OCI-LY7 (cell line): ENCODE data around the gene GAK. TPM values are rescaled to one million over a fixed set of nuclear protein-coding genes. Genes with fewer than 3 reads are reported as not detected.

Experiments
- BruUV-seq: library from RNA; stranded (reverse); fragments of 400-500 nt; replicated peaks from 2 replicates; lab custom pipeline; 2021; lab: Mats Ljungman, UMichigan
- CTCF ChIA-PET: fragments of 300-600 bp; sonication (Branson Sonifier 250); formaldehyde crosslinking; loops from one replicate; lab custom pipeline; 2022; ENCODE audit warnings: antibody characterized with exemption; ENCODE audit not compliant: unreplicated experiment; lab: Charles Lee
- POLR2A ChIA-PET: fragments of 300-600 bp; sonication (Branson Sonifier 250); formaldehyde crosslinking; loops from one replicate; lab custom pipeline; 2022; ENCODE audit warnings: antibody characterized with exemption; lab: Charles Lee
- DNase-seq: peaks from one replicate; pipeline ENCODE4 v3.0.0-alpha.2; 2015; ENCODE audit warnings: low spot score
- H2AFZ ChIP-seq: fragments of 200-600 bp; sonication (generic), shearing (Covaris generic); 2 replicates; pipeline ENCODE4 v1.6.1; 2014; ENCODE audit warnings: mild to moderate bottlenecking, antibody characterized with exemption, low read length, moderate library complexity
- H3K27ac ChIP-seq: fragments of 200-600 bp; sonication (generic); 2 replicates; pipeline ENCODE4 v1.5.1; 2014; ENCODE audit warnings: mixed run types, low read depth, mild to moderate bottlenecking, moderate library complexity, low read length, inconsistent platforms; ENCODE audit not compliant: poor library complexity, severe bottlenecking
- H3K36me3 ChIP-seq: fragments of 200-600 bp; sonication (generic); 2 replicates; pipeline ENCODE4 v1.6.1; 2014; ENCODE audit warnings: mild to moderate bottlenecking, antibody characterized with exemption, low read length, moderate library complexity, mixed read lengths; ENCODE audit not compliant: insufficient read depth
- H3K4me1 ChIP-seq: fragments of 200-600 bp; sonication (generic); 2 replicates; pipeline ENCODE4 v1.5.1; 2014; ENCODE audit warnings: mild to moderate bottlenecking, low read length; ENCODE audit not compliant: insufficient read depth, poor library complexity, severe bottlenecking
- H3K4me2 ChIP-seq: fragments of 200-600 bp; sonication (generic); 2 replicates; pipeline ENCODE4 v1.6.1; 2014; ENCODE audit warnings: mild to moderate bottlenecking, low read length
- H3K4me3 ChIP-seq: fragments of 200-600 bp; sonication (generic); 2 replicates; pipeline ENCODE4 v1.5.1; 2014; ENCODE audit warnings: mild to moderate bottlenecking, low read depth, low read length; ENCODE audit not compliant: poor library complexity, severe bottlenecking
- H3K79me2 ChIP-seq: fragments of 200-600 bp; sonication (generic); 2 replicates; pipeline ENCODE4 v1.6.1; 2016; ENCODE audit warnings: low read depth, mild to moderate bottlenecking, low read length, moderate library complexity, mixed read lengths; ENCODE audit not compliant: insufficient read depth
- H3K9me2 ChIP-seq: fragments of 200-600 bp; sonication (generic); 2 replicates; pipeline ENCODE4 v1.6.1; 2016; ENCODE audit warnings: mild to moderate bottlenecking, low read length, mixed read lengths; ENCODE audit not compliant: insufficient read depth
- H3K9me3 ChIP-seq: fragments of 200-600 bp; sonication (generic); 2 replicates; pipeline ENCODE4 v1.6.1; 2014; ENCODE audit warnings: mild to moderate bottlenecking, mixed run types, low read length, mixed read lengths
- H4K20me1 ChIP-seq: fragments of 200-600 bp; sonication (generic); 2 replicates; pipeline ENCODE4 v1.6.1; 2014; ENCODE audit warnings: mild to moderate bottlenecking, antibody characterized with exemption, low read length, moderate library complexity, mixed read lengths; ENCODE audit not compliant: insufficient read depth
- CTCF ChIP-seq: fragments of 200-600 bp; sonication (generic); conservative IDR thresholded peaks from 2 replicates; pipeline ENCODE4 v1.5.1; 2014; ENCODE audit warnings: mild to moderate bottlenecking, antibody characterized with exemption, low read length, moderate library complexity, mixed read lengths
- EZH2phosphoT487 ChIP-seq: fragments of 200-600 bp; sonication (generic); IDR thresholded peaks from 2 replicates; pipeline ENCODE4 v1.6.1; 2018; ENCODE audit warnings: low read depth, borderline replicate concordance, mild to moderate bottlenecking, mixed run types, antibody characterized with exemption, low read length, moderate library complexity, mixed read lengths
- intact Hi-C: fragments of 100-400 bp; cut with micrococcal nuclease; formaldehyde crosslinking; loops from one replicate; pipeline ENCODE4 v1.10.0; 2022; ENCODE audit not compliant: unreplicated experiment
- total RNA-seq, 2 experiments: library from RNA; depleted of rRNA in 1 of 2; stranded (reverse); fragments of >200 nt in 1 of 2; shearing (Covaris generic) in 1 of 2; gene quantifications; 2 replicates each; pipeline ENCODE4 v1.2.3, GENCODE V29; 2014 to 2022

GAK gene
- total RNA-seq, 2 experiments from 2014 or later, result 86.1 to 107 TPM

DNA sequence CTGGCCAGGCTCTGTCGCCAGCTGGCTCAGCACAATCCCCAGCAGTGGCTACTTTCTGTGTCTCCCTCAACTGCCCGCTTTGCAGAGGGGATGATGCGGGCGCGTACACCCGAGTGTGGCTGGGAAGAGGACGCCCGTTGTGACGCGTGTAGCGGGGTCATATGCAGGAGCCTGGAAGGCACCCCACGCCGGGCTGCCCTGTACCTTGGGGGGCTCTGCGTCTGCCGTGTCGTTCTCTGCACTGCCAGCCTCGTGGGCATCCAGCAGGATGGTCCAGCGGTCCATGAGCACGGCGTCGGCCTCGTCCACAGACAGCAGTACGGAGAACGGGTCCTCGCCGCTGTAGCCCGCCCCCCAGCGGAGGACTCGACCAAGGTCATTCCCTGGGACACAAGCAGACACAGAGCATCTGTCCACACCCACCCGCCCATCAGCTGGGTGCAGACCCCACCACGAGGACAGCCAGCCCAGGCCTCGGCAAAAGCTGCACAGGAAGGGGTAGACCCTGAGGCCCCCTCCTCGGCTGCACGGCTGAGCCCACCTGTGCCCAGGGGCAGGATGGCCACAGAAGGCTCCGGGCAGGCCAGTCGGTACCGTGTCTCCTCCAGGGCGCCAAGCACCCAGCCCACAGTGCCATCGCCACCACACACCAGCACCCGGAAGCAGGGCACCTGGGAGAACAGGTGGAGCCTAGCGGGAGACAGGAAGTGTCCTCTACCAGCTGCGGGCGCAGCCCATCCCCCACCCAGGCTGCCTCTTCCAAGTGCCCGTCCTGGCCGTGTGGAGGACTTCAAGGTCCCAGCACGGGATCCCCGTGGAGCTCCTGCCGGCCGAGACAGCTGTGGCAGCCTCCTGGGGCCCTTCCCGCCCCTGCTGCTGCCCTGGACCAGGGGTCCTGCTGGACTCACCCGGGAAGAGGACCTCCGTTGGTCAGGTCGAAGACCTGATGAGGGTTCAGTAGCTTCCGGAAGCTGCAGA, 30.4 kb upstream of the GAK start:
- Histone ChIP-seq H3K36me3 (no peaks in the 10 kb centered on the region), H3K9me3 (no peaks in the 10 kb centered on the region), H3K4me1 (no peaks in the 10 kb centered on the region), H3K4me2 (no peak overlapping the region), H4K20me1 (no peaks in the 10 kb centered on the region), H2AFZ (no peak overlapping the region), H3K9me2 (no peaks in the 10 kb centered on the region), H3K4me3 (no peak overlapping the region), H3K79me2 (no peaks in the 10 kb centered on the region), H3K27ac (no peak overlapping the region)
- TF ChIP-seq EZH2phosphoT487 (no peak), CTCF (no peak)
- DNase-seq, result peak; percentile 11
- BruUV-seq, result no TSS peak
- ChIA-PET CTCF (no interaction called here), POLR2A (no interaction called here)
- intact Hi-C loops, result no loop called here

DNA sequence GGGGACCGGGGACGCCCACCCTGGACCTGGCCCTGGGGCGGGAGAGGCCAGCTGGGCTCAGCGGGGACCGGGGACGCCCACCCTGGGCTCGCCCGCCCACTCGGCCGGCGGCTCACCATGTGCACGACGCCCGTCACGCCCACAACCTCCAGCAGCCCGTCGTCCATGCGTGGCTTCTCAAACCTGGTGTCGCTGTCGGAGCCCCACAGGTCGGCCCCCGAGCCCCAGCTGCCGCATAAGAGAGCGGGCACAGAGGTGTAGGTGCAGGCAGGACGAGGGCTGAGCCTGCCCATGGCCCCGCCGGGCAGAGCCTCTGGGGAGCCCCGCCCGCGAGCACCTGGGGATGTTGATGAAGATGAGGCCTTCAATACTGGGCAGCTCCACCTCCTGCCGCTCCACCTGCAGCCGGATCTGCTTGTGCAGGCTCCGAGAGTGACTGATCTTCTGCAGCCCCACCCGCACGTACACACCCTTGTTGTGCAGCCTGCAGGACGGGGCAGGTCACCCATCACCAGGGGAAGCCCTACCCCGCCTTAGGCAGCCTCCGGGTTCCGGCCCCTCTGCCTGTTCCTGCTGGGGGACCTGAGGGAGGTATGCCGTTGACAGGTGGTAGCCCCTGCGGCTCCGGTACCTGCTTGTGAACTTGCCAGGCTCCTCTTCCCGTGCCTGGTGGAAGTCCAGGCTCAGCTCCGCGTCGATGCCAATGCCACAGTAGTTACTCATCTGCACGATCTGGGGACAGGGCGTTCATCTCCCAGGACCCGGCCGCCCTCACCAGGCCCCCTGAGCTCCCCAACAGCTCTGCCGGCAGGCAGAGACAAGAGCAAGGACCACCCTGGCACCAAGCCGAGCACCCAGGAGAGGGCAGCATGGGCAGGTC, 29.5 kb upstream of the GAK start:
- TF ChIP-seq CTCF (no peak), EZH2phosphoT487 (no peak)
- ChIA-PET CTCF (no interaction called here), POLR2A (no interaction called here)
- DNase-seq, result no peak
- H3K27ac ChIP-seq, result no peak overlapping the region
- intact Hi-C loops, result no loop called here
- no peak overlapping the region for H2AFZ ChIP-seq
- no peaks in the 10 kb centered on the region for H4K20me1 ChIP-seq
- no peaks in the 10 kb centered on the region for H3K9me2 ChIP-seq
- H3K4me1 ChIP-seq, result no peaks in the 10 kb centered on the region
- no peaks in the 10 kb centered on the region for H3K79me2 ChIP-seq
- H3K36me3 ChIP-seq, result no peaks in the 10 kb centered on the region
- no peak overlapping the region for H3K4me3 ChIP-seq
- no peak overlapping the region for H3K4me2 ChIP-seq
- H3K9me3 ChIP-seq, result no peaks in the 10 kb centered on the region
- no TSS peak for BruUV-seq
